Mesenchymal stem cell (in vitro differentiated cells and primary cell): ENCODE results near the gene ADAMTSL1.

Experiments used
- DNase-seq: peaks from one replicate; pipeline ENCODE4 v3.0.0-alpha.2; 2013
- H2AFZ ChIP-seq: one replicate; pipeline ENCODE4 v1.6.1; 2013; ENCODE audit warnings: low read depth, mild to moderate bottlenecking, control low read depth, inconsistent platforms, low read length, moderate library complexity
- H2AK5ac ChIP-seq: 2 replicates; pipeline ENCODE4 v1.6.1; 2013; ENCODE audit warnings: low read length, moderate library complexity, mild to moderate bottlenecking, inconsistent platforms; ENCODE audit not compliant: severe bottlenecking
- H2BK120ac ChIP-seq: one replicate; pipeline ENCODE4 v1.6.1; 2013; ENCODE audit warnings: low read depth, mild to moderate bottlenecking, inconsistent platforms, low read length, moderate library complexity
- H2BK12ac ChIP-seq, 2 experiments: one replicate each; pipeline ENCODE4 v1.6.1; 2013; ENCODE audit warnings: inconsistent platforms in 2 of 2, low read length in 2 of 2, mild to moderate bottlenecking in 2 of 2, moderate library complexity in 2 of 2, control low read depth in 1 of 2
- H2BK15ac ChIP-seq: one replicate; pipeline ENCODE4 v1.6.1; 2013; ENCODE audit warnings: mild to moderate bottlenecking, low read depth, inconsistent platforms; ENCODE audit not compliant: poor library complexity, severe bottlenecking
- H2BK5ac ChIP-seq: 2 replicates; pipeline ENCODE4 v1.6.1; 2013; ENCODE audit warnings: low read depth, mild to moderate bottlenecking, low read length, control low read depth, inconsistent platforms; ENCODE audit not compliant: poor library complexity, severe bottlenecking
- H3K14ac ChIP-seq, 2 experiments: one replicate each; pipeline ENCODE4 v1.6.1; 2013; ENCODE audit warnings: inconsistent platforms in 2 of 2, low read length in 2 of 2, control low read depth in 1 of 2, mild to moderate bottlenecking in 1 of 2, moderate library complexity in 1 of 2
- H3K18ac ChIP-seq, 2 experiments: one replicate each; pipeline ENCODE4 v1.6.1; 2013; ENCODE audit warnings: inconsistent platforms in 2 of 2, low read length in 2 of 2, control low read depth in 1 of 2, low read depth in 1 of 2, mild to moderate bottlenecking in 1 of 2
- H3K23ac ChIP-seq, 2 experiments: one replicate each; pipeline ENCODE4 v1.6.1; 2013; ENCODE audit warnings: inconsistent platforms in 2 of 2, low read length in 2 of 2, mild to moderate bottlenecking in 2 of 2, moderate library complexity in 2 of 2, control low read depth in 1 of 2
- H3K27ac ChIP-seq: 2 replicates; pipeline ENCODE4 v1.5.1; 2013; ENCODE audit warnings: mild to moderate bottlenecking, moderate library complexity, low read length, control low read depth, inconsistent platforms; ENCODE audit not compliant: poor library complexity, severe bottlenecking
- H3K27me3 ChIP-seq, 2 experiments: 2 replicates each; pipeline versions ENCODE4 v1.6.1 to v1.7.0; 2013; ENCODE audit warnings: low read length in 2 of 2, mild to moderate bottlenecking in 2 of 2, moderate library complexity in 2 of 2, control low read depth in 1 of 2, inconsistent platforms in 1 of 2; ENCODE audit not compliant: control insufficient read depth in 1 of 2, insufficient read depth in 1 of 2
- H3K36me3 ChIP-seq, 2 experiments: 2 replicates each; pipeline versions ENCODE4 v1.6.1 to v1.7.0; 2013; ENCODE audit warnings: low read length in 2 of 2, control low read depth in 1 of 2, inconsistent platforms in 1 of 2, low read depth in 1 of 2, mild to moderate bottlenecking in 1 of 2; ENCODE audit not compliant: insufficient read depth in 2 of 2, control insufficient read depth in 1 of 2
- H3K4ac ChIP-seq, 2 experiments: one replicate each; pipeline ENCODE4 v1.6.1; 2013; ENCODE audit warnings: inconsistent platforms in 2 of 2, low read length in 2 of 2, mild to moderate bottlenecking in 2 of 2, moderate library complexity in 2 of 2, control low read depth in 1 of 2, low read depth in 1 of 2
- H3K4me1 ChIP-seq: 2 replicates; pipeline ENCODE4 v1.6.1; 2013; ENCODE audit warnings: low read depth, low read length, control low read depth; ENCODE audit not compliant: control insufficient read depth, insufficient read depth
- H3K4me2 ChIP-seq: 2 replicates; pipeline ENCODE4 v1.6.1; 2013; ENCODE audit warnings: low read length, mild to moderate bottlenecking, inconsistent platforms; ENCODE audit not compliant: poor library complexity, severe bottlenecking
- H3K4me3 ChIP-seq, 2 experiments: 2 replicates each; pipeline versions ENCODE4 v1.5.1 to v1.7.0; 2013; ENCODE audit warnings: low read length in 2 of 2, mild to moderate bottlenecking in 2 of 2, control low read depth in 1 of 2, low read depth in 1 of 2; ENCODE audit not compliant: insufficient read depth in 1 of 2
- H3K79me1 ChIP-seq: replicated peaks from 2 replicates; pipeline ENCODE4 v1.6.1; 2013; ENCODE audit warnings: mild to moderate bottlenecking, control low read depth, low read length, inconsistent platforms; ENCODE audit not compliant: poor library complexity, severe bottlenecking
- H3K9ac ChIP-seq: 2 replicates; pipeline ENCODE4 v1.7.0; 2013; ENCODE audit warnings: mild to moderate bottlenecking, low read length, moderate library complexity
- H3K9me3 ChIP-seq: 2 replicates; pipeline ENCODE4 v1.7.0; 2013; ENCODE audit warnings: mild to moderate bottlenecking, low read length; ENCODE audit not compliant: control insufficient read depth
- H4K8ac ChIP-seq: one replicate; pipeline ENCODE4 v1.6.1; 2013; ENCODE audit warnings: inconsistent platforms, mild to moderate bottlenecking, low read length, moderate library complexity
- H4K91ac ChIP-seq: one replicate; pipeline ENCODE4 v1.6.1; 2013; ENCODE audit warnings: mild to moderate bottlenecking, low read length, inconsistent platforms
- WGBS: methylation state at CpG from one replicate; pipeline ENCODE4 v1.1.7; 2013; ENCODE audit warnings: mixed read lengths; 5-methylcytosine and 5-hydroxymethylcytosine counted together

ADAMTSL1 gene

DNA sequence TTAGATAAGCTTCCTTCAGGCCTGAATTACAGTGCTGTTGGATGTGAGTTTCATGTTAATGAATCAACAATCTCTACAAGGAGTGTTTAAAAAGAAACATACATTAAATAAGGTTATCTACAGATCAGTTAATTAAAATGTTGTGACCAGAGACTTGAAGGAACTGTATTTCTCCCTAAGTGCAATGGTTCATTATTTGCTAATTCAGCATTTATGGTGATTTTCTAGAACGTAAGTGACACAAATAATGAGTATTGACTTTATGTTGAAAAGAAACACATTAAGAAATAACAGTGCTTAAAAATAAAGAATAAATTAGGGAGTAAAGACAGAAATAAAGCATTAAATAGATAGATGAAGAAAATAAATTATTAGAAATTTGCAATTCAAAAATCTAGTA, 74.5 kb downstream of the ADAMTSL1 start:
- H3K18ac ChIP-seq, result no peak overlapping the region
- peaks cover 0 to 57% of the 10 kb centered on the region in 2 experiments for H3K36me3 ChIP-seq
- no peak overlapping the region for H2BK120ac ChIP-seq
- no peaks in the 10 kb centered on the region for H3K27me3 ChIP-seq
- no peak overlapping the region for H2BK12ac ChIP-seq
- peaks cover 3% of the 10 kb centered on the region for H3K9me3 ChIP-seq
- peaks cover 2% of the 10 kb centered on the region for H3K79me1 ChIP-seq
- no CpG with 5 or more reads among the region's 1 CpG for WGBS
- H3K14ac ChIP-seq, result no peak overlapping the region
- H4K8ac ChIP-seq, result no peak overlapping the region
- no peak for DNase-seq
- H2BK5ac ChIP-seq, result no peak overlapping the region
- no peak overlapping the region for H3K23ac ChIP-seq
- H2BK15ac ChIP-seq, result no peak overlapping the region
- no peak overlapping the region for H3K4ac ChIP-seq
- no peak overlapping the region for H3K9ac ChIP-seq
- no peak overlapping the region for H3K4me3 ChIP-seq
- no peak overlapping the region for H3K27ac ChIP-seq
- no peak overlapping the region for H4K91ac ChIP-seq
- no peak overlapping the region for H3K4me2 ChIP-seq
- H2AFZ ChIP-seq, result no peak overlapping the region
- peaks cover 1% of the 10 kb centered on the region for H3K4me1 ChIP-seq
- no peak overlapping the region for H2AK5ac ChIP-seq

DNA sequence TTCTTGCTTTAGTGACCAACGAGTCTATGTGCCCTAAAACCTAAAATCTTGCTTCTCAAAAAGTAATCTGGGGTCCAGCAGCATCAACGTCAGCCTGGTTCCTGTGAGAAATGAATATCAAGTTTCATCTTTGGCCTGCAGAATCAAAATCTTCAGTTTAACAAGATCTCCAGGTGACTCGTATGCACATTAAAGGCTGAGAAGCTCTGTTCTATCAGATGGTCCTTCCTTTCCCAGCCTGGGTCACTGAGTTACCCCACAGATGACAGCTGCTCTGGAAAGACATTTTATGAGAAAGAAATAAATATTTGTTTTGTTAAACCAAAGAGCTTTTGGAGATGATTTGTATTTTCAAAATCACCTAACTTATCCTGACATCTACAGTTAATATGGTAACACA, 75.8 kb downstream of the ADAMTSL1 start:
- Histone ChIP-seq H3K79me1 (peaks cover 2% of the 10 kb centered on the region), H3K4me2 (no peak overlapping the region), H2BK12ac (no peak overlapping the region), H4K8ac (no peak overlapping the region), H2BK5ac (no peak overlapping the region), H2BK15ac (no peak overlapping the region), H3K27ac (no peak overlapping the region), H3K36me3 (peaks cover 0 to 67% of the 10 kb centered on the region in 2 experiments), H3K18ac (no peak overlapping the region), H3K4me1 (no peaks in the 10 kb centered on the region), H2AFZ (no peak overlapping the region), H3K23ac (no peak overlapping the region), H4K91ac (no peak overlapping the region), H3K14ac (no peak overlapping the region), H3K9ac (no peak overlapping the region), H3K4me3 (no peak overlapping the region), H2AK5ac (no peak overlapping the region), H3K4ac (no peak overlapping the region), H3K27me3 (no peaks in the 10 kb centered on the region), H2BK120ac (no peak overlapping the region), H3K9me3 (peaks cover 4% of the 10 kb centered on the region)
- 93% methylated on average over 3 of the region's 3 CpGs for WGBS
- DNase-seq, result no peak

DNA sequence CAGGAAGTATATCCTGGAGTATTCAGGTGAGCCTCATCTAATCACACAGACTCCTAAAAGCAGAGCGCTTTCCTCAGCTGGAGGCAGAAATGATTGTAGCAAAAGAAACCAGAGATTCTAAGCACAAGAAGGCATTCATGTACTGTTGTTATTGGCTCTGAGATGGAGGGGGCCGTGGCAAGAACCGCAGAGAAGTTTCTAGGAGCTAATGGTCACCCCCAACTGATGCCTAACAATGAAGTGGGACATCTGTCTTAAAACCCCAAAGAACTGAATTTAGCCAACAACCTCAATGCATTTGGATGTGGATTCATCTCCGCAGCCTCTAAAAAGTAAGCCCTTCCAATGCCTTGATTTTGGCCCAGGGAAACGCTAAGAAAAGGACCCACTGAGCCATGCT, 76.3 kb downstream of the ADAMTSL1 start:
- Histone ChIP-seq H4K91ac (no peak overlapping the region), H3K4me1 (no peaks in the 10 kb centered on the region), H3K36me3 (peaks cover 0 to 71% of the 10 kb centered on the region in 2 experiments), H3K27me3 (no peaks in the 10 kb centered on the region), H3K9ac (no peak overlapping the region), H2BK15ac (no peak overlapping the region), H2BK5ac (no peak overlapping the region), H2BK120ac (no peak overlapping the region), H3K4ac (no peak overlapping the region), H3K4me3 (no peak overlapping the region), H2AFZ (no peak overlapping the region), H4K8ac (no peak overlapping the region), H3K18ac (no peak overlapping the region), H3K14ac (no peak overlapping the region), H3K23ac (no peak overlapping the region), H2AK5ac (no peak overlapping the region), H3K9me3 (peaks cover 4% of the 10 kb centered on the region), H2BK12ac (no peak overlapping the region), H3K79me1 (peaks cover 2% of the 10 kb centered on the region), H3K4me2 (no peak overlapping the region), H3K27ac (no peak overlapping the region)
- 94% methylated on average over 5 of the region's 5 CpGs for WGBS
- no peak for DNase-seq

DNA sequence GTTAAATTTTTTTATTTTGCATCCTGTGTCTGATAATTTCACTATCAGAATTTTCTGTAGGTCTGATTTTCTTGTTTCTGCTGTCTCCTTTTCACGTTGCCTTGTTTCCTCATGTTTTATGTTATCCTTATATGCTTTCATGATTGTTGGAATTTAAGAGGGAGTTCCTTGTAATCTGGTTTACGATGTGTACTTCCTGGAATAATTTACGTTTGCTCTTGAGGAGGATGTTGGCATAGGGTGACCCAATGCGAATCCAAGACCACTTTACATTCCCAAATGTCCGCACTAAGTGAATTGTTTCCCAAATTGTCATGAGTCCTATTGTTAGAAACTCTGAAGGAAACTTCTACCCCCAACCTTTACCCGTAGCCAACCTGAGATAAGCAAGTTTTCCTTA, 80.3 kb downstream of the ADAMTSL1 start:
- no peak overlapping the region for H2BK120ac ChIP-seq
- H3K23ac ChIP-seq, result no peak overlapping the region
- H3K9ac ChIP-seq, result no peak overlapping the region
- peaks cover 17% of the 10 kb centered on the region for H3K9me3 ChIP-seq
- H4K8ac ChIP-seq, result no peak overlapping the region
- H3K4me3 ChIP-seq, result no peak overlapping the region
- no peak overlapping the region for H3K14ac ChIP-seq
- no peak overlapping the region for H2BK15ac ChIP-seq
- WGBS, result 77% methylated on average over 5 of the region's 6 CpGs
- H4K91ac ChIP-seq, result no peak overlapping the region
- H2BK12ac ChIP-seq, result no peak overlapping the region
- peaks cover 0 to 75% of the 10 kb centered on the region in 2 experiments for H3K36me3 ChIP-seq
- H2AK5ac ChIP-seq, result no peak overlapping the region
- no peak overlapping the region for H2BK5ac ChIP-seq
- H3K79me1 ChIP-seq, result peaks cover 2% of the 10 kb centered on the region
- H3K27ac ChIP-seq, result no peak overlapping the region
- no peak overlapping the region for H3K18ac ChIP-seq
- no peaks in the 10 kb centered on the region for H3K4me1 ChIP-seq
- H3K27me3 ChIP-seq, result no peaks in the 10 kb centered on the region
- no peak for DNase-seq
- no peak overlapping the region for H2AFZ ChIP-seq
- H3K4me2 ChIP-seq, result no peak overlapping the region
- H3K4ac ChIP-seq, result no peak overlapping the region
